DOHH2 (cell line): ENCODE results near the gene ANKRD39.

ENCODE experiments used
- H3F3A ChIP-seq: fragments of 200-600 bp; sonication (generic), shearing (Covaris generic); 2 replicates; pipeline ENCODE4 v1.6.0; 2016; ENCODE audit warnings: antibody characterized with exemption, mild to moderate bottlenecking; ENCODE audit not compliant: control insufficient read depth, insufficient read depth
- H3K27ac ChIP-seq: fragments of 200-600 bp; sonication (generic); 2 replicates; pipeline ENCODE4 v1.5.1; 2014; ENCODE audit warnings: low read depth, mild to moderate bottlenecking, low read length, moderate library complexity
- H3K27me3 ChIP-seq: fragments of 200-600 bp; sonication (generic); 2 replicates; pipeline ENCODE4 v1.6.1; 2014; ENCODE audit warnings: mild to moderate bottlenecking, low read length, mixed read lengths; ENCODE audit not compliant: control insufficient read depth
- H3K36me3 ChIP-seq: fragments of 200-600 bp; sonication (generic); 2 replicates; pipeline ENCODE4 v1.6.1; 2014; ENCODE audit warnings: mild to moderate bottlenecking, low read length, moderate library complexity, mixed read lengths; ENCODE audit not compliant: control insufficient read depth
- H3K4me1 ChIP-seq: fragments of 200-600 bp; sonication (generic); 2 replicates; pipeline ENCODE4 v1.6.1; 2014; ENCODE audit warnings: mild to moderate bottlenecking, low read length, mixed read lengths; ENCODE audit not compliant: control insufficient read depth
- H3K4me2 ChIP-seq: fragments of 200-600 bp; sonication (generic); 2 replicates; pipeline ENCODE4 v1.6.0; 2014; ENCODE audit warnings: mild to moderate bottlenecking, low read length, moderate library complexity
- H3K4me3 ChIP-seq: fragments of 200-600 bp; sonication (generic); 2 replicates; pipeline ENCODE4 v1.5.1; 2014; ENCODE audit warnings: mild to moderate bottlenecking, low read length, mixed read lengths
- H3K79me2 ChIP-seq: fragments of 200-600 bp; sonication (generic); 2 replicates; pipeline ENCODE4 v1.6.1; 2014; ENCODE audit warnings: mild to moderate bottlenecking, low read length, mixed read lengths; ENCODE audit not compliant: control insufficient read depth
- H3K9me2 ChIP-seq: fragments of 200-600 bp; sonication (generic); replicated peaks from 2 replicates; pipeline ENCODE4 v1.6.1; 2014; ENCODE audit warnings: mild to moderate bottlenecking, low read length, mixed read lengths; ENCODE audit not compliant: control insufficient read depth
- H3K9me3 ChIP-seq: fragments of 200-600 bp; sonication (generic); 2 replicates; pipeline ENCODE4 v1.6.1; 2014; ENCODE audit warnings: antibody characterized with exemption, low read length, mixed read lengths; ENCODE audit not compliant: control insufficient read depth, insufficient read depth
- H4K20me1 ChIP-seq: fragments of 200-600 bp; sonication (generic); 2 replicates; pipeline ENCODE4 v1.6.0; 2014; ENCODE audit warnings: low read depth, mild to moderate bottlenecking, antibody characterized with exemption, low read length, moderate library complexity; ENCODE audit not compliant: control insufficient read depth, insufficient read depth
- EZH2phosphoT487 ChIP-seq: fragments of 200-600 bp; sonication (generic); IDR thresholded peaks from 2 replicates; pipeline ENCODE4 v1.6.1; 2017; ENCODE audit warnings: borderline replicate concordance, mild to moderate bottlenecking, antibody characterized with exemption, low read length, moderate library complexity, mixed read lengths
- TF ChIP-seq, protein P1 (sequence below): fragments of 200-600 bp; sonication (generic); IDR thresholded peaks from one replicate; pipeline ENCODE4 v1.5.1; 2014; ENCODE audit warnings: antibody characterized with exemption, mild to moderate bottlenecking, low read depth, low read length; ENCODE audit not compliant: poor library complexity, severe bottlenecking

Gene ANKRD39

GRCh38 chr2:96885432-96886347, 27.9 kb upstream of the ANKRD39 start:
- H3K4me2 ChIP-seq, result no peak overlapping the region
- H4K20me1 ChIP-seq, result no peaks in the 10 kb centered on the region
- no peaks in the 10 kb centered on the region for H3K36me3 ChIP-seq
- no peaks in the 10 kb centered on the region for H3K27me3 ChIP-seq
- no peaks in the 10 kb centered on the region for H3K4me1 ChIP-seq
- H3K79me2 ChIP-seq, result no peaks in the 10 kb centered on the region
- no peak overlapping the region for H3K27ac ChIP-seq
- no peaks in the 10 kb centered on the region for H3F3A ChIP-seq
- no peaks in the 10 kb centered on the region for H3K9me3 ChIP-seq
- H3K4me3 ChIP-seq, result no peak overlapping the region
- TF ChIP-seq, protein P1, sequence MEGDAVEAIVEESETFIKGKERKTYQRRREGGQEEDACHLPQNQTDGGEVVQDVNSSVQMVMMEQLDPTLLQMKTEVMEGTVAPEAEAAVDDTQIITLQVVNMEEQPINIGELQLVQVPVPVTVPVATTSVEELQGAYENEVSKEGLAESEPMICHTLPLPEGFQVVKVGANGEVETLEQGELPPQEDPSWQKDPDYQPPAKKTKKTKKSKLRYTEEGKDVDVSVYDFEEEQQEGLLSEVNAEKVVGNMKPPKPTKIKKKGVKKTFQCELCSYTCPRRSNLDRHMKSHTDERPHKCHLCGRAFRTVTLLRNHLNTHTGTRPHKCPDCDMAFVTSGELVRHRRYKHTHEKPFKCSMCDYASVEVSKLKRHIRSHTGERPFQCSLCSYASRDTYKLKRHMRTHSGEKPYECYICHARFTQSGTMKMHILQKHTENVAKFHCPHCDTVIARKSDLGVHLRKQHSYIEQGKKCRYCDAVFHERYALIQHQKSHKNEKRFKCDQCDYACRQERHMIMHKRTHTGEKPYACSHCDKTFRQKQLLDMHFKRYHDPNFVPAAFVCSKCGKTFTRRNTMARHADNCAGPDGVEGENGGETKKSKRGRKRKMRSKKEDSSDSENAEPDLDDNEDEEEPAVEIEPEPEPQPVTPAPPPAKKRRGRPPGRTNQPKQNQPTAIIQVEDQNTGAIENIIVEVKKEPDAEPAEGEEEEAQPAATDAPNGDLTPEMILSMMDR, result no peak
- TF ChIP-seq EZH2phosphoT487, result no peak
- no peaks in the 10 kb centered on the region for H3K9me2 ChIP-seq

GRCh38 chr2:96884299-96885094, 26.7 kb upstream of the ANKRD39 start:
- no peaks in the 10 kb centered on the region for H3K36me3 ChIP-seq
- no peaks in the 10 kb centered on the region for H3K79me2 ChIP-seq
- H3F3A ChIP-seq, result no peaks in the 10 kb centered on the region
- TF ChIP-seq, protein P1, result no peak
- no peak for TF ChIP-seq EZH2phosphoT487
- no peaks in the 10 kb centered on the region for H4K20me1 ChIP-seq
- no peaks in the 10 kb centered on the region for H3K9me2 ChIP-seq
- H3K9me3 ChIP-seq, result no peaks in the 10 kb centered on the region
- no peaks in the 10 kb centered on the region for H3K4me1 ChIP-seq
- H3K27me3 ChIP-seq, result no peaks in the 10 kb centered on the region
- no peak overlapping the region for H3K27ac ChIP-seq
- no peak overlapping the region for H3K4me3 ChIP-seq
- no peak overlapping the region for H3K4me2 ChIP-seq

DNA sequence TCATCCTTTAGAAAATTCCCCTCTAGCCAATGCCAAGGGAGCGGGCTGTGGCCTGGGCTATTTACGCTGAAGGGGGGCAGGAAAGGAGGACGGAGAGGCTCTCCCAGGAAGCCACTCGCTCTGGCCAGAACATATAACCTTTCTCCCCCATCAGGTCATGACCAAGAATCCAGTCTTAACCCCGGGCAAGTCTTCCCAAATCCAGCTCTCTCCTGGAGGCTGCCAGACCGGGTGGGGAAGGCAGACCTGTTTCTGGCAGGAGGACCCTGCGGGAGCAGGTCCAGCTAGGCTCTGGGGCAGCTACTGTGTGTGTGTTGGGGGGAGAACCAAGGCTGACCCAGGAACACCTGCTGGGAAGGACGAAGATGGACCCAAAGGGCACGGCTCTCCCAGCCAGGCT, 25.5 kb upstream of the ANKRD39 start:
- Histone ChIP-seq H3F3A (no peaks in the 10 kb centered on the region), H3K4me2 (no peak overlapping the region), H4K20me1 (no peaks in the 10 kb centered on the region), H3K27ac (no peak overlapping the region), H3K27me3 (no peaks in the 10 kb centered on the region), H3K9me3 (no peaks in the 10 kb centered on the region), H3K4me3 (no peak overlapping the region), H3K9me2 (no peaks in the 10 kb centered on the region), H3K79me2 (no peaks in the 10 kb centered on the region), H3K4me1 (no peaks in the 10 kb centered on the region), H3K36me3 (no peaks in the 10 kb centered on the region)
- no peak for TF ChIP-seq EZH2phosphoT487
- TF ChIP-seq, protein P1, result no peak
